NCI-H526 (cell line): ENCODE measurements around the gene MYO1E.
"Not testable (repeated sequence)": the region's sequence is repeated elsewhere in the genome, so short reads cannot be mapped to it uniquely, and the experiment has no call there.

Experiments
- DNase-seq, 2 experiments: peaks; one replicate each; lab custom pipeline; 2025; lab: John Stamatoyannopoulos, UW

MYO1E gene

DNA sequence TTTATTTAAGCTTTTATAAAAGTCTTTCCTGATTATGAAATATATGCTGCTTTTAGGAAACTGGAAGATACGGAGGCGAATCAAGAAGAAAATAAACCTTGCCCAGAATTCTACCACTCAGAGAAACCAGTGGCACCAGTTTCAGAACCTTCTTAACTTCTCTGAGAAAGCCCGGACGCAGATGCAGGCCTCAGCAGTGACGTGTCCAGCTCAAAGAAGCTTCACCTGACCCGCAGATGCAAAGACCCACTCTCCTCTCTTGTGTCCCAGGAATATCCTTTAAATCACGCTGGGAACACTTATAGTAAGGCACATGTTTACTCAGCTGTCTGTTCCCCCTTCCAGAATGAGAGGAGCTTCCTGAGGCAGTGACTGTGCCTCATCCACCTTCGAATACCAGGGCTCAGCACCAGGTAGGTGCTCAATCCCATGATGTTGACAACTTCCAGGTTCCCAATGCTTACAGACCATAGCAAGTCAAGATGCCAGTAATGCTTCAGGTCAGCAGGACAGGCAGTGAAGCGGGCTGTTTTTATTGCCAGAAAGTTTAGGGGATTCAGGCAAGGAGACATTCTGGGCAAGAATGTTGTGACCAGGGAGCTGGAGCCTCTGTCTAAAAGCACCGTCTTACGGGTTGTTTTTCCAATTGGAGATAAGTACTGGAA lies 205.9 kb downstream of the MYO1E start:
- no peak for DNase-seq

- no peak for DNase-seq
These were observed 206.5 kb downstream of the MYO1E start for GRCh38 chr15:59166166-59166565.

DNA sequence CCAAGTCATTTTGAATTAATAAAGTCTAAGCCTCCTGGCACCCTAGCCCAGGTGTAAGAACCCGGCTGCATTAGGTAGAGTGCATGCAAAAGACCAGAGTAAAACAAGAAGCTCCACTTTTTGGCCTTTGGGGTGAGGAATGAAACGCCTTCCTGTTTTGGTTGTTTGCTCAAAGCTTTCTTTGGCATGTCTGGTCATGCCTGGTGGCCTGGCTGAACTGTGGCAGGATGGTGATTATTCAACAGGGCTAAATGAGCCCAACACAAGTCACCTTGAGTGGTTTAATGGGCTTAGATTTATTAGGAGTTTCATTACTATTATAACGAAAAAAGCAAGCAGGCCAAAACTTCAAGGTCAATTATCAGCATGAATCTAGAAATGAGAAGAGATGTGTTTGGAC lies 206.9 kb downstream of the MYO1E start:
- DNase-seq = peak; percentile 71 to 76

DNA sequence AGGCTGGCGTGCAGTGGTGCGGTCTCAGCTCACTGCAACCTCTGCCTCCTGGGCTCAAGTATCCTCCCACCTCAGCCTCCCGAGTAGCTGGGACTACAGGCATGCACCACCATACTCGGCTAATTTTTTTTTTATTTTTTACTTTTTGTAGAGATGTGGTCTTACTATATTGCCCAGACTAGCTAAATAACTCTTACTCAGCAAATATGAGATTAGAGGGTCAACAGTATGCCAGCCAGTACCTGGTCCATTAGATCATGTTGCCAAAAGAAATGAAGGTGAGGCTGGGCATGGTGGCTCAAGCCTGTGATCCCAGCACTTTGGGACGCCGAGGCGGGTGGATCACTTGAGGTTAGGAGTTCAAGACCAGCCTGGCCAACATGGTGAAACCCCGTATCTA lies 210.6 kb downstream of the MYO1E start:
- DNase-seq = not testable (repeated sequence)

DNA sequence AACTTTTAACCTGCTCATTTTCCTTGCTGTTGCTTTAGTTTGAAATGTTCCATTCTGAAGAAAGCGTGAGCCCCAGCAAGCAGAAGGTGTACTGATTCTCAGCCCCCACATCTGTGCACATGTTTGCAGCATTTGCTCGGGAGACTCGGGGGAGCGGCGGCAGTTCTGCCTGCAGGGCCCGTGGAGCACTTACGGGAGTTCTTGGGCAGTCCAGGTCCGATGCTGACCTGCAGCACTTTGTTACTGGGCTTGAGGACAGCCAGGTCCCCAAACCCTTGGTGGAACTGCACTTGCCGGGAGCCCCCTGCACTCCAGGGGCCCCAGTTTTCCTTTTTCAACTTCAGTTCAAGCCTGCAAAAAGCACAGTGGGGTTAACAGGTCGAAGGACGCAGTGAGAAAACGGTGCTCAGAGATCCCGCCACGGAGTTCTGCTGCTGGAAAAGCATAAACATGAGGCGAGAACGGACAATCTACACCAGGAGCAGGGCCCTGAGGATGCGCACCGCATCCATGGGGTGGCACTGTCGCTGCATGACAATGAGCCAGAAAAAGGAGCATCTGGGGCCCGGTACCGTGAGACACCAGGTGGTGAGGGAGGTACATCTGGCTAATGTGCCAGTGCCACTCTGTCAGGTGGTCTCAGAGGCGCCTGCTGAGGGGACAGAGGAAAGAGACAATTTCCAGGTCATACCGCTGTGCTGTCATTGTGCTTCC lies 211.6 kb downstream of the MYO1E start:
- DNase-seq = peak; percentile 71 to 90

DNA sequence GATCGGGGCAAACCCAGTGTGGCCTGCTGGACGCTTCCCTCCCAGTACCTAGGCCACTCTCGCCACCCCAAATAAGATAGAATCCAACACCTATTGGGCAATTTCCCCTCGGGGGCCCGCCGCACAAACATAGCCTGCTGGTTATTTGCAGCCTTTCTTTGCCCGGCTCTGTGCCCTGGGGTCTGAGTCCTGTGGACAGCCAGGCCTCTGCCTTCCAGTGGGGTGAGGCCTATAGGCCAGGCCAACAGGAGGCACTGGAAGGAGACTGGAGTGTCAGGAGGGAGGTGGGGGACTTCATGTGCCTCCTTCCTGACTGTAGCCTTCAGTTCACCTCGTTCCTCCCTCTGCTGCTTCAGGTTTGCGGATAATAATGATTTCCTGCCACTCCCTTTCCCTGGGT lies 213.5 kb downstream of the MYO1E start:
- DNase-seq = no peak

- peak; percentile 46 to 69 for DNase-seq
These were observed 214.0 kb downstream of the MYO1E start for GRCh38 chr15:59158701-59159034.

DNA sequence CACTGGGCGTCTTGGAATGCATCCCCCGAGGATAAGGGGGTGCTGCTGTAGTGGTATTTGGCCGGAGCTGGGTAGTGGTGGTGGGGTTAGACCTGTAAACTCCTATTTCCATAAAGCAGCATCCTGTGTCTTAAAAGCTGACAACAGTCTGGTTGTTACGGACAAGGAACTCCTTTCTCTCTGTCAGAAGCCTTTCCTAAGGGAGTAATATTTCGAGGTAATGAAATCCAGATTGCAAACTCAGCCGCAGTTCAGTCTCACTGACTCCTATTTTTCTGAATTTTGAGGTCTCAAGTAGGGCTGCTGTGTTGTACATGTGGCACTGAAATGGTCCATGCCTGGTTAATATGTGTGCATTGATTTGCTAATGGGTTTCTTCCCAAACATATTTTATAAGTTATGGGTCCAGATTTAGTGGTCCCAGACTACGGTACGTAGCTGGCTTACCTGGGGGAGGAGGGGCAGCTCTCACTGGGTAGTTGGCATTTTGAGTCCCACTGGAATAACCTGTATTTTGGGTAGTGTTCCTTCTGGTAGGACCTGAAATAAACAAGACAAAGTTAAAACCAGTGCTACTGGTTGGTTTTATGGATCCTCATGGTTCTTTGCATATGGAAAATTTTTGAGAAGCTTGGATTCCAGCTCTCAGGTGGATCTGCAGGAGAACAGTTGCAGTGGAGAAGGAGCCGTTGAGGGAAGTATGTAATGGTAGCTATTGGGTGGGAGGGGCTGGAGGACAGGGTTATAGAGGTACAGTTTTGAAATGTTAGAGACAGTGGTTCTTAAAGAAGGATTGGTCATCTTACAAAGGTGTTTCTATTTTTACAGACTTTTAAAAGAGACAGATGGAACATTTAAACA lies 214.6 kb downstream of the MYO1E start:
- peak; percentile 46 to 69 for DNase-seq

DNA sequence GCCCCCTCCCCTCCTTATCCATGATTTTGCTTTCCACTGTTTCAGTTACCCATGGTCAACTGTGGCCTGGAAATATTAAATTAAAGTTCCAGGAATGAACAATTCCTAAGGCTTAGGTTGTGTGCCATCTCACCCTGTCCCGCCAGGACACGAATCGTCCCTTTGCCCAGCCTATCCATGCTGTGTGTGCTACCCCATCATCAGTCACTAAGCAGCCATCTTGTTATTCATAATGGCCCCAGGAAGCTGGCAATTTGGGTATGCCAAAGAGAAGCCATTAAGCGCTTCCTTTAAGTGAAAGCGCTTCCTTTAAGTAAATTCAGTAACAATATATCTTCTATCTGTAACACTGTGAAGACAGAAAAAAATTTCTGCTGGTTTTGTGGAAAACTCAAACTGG lies 215.3 kb downstream of the MYO1E start:
- no peak for DNase-seq

- no peak for DNase-seq
These were observed 217.2 kb downstream of the MYO1E start for GRCh38 chr15:59155431-59155830.

DNA sequence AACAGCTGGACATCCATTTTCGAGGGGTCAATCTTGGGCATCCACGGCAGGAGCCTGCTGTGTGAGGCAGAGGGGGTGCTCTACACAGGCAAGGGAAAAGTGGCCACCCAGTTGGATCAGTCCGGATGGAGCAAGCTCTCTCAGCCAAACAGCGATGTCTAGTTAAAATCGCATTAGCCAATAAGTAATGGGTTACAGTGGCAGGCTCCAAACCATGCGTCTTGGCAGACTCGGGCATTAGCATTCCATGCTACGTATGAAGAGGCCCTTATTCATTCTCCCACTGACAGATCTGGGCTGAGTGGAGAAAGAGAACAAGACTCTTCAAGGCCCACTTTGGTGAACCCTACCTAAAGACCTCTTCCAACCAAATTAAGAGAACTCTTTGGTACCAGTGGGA lies 218.4 kb downstream of the MYO1E start:
- DNase-seq = no peak

- DNase-seq = no peak
These were observed 219.2 kb downstream of the MYO1E start for GRCh38 chr15:59153466-59153865.

- DNase-seq = no peak
These were observed 219.8 kb downstream of the MYO1E start for GRCh38 chr15:59152694-59153450.

- DNase-seq = no peak
These were observed 222.5 kb downstream of the MYO1E start for GRCh38 chr15:59150185-59150584.

DNA sequence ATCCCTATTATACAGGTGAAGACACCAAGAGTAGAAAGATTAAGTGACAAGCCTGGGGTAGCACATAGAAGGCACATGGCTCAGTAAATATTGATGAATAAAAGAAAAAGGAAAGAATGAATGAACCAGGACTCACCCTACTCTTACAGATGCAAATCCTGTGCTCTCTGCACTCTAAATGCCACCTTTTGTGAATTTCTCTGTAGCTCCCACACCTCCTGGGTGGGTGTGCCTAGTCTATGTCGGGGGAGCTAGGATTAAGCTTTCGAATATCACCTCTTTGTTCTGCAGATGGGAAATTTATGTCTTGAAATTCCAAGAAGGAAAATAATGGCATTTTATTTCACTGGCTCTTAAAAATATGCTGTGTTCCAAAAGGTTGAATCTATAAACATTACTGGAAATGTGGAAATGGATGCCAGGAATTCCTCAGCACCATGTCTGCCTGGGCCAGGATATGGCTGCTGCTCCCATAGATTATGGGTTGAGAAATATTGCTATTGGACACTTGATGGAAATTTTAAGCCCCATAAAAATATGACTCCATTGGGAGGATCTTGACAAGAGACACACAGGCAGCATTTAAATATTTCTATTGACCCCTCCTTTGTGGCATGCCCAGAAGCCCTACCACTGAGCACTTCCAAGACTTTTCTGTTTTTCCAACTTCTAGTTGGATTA lies 224.4 kb downstream of the MYO1E start:
- DNase-seq = no peak

- no peak for DNase-seq
These were observed 225.0 kb downstream of the MYO1E start for GRCh38 chr15:59147666-59148065.

- peak; percentile 4 to 22 for DNase-seq
These were observed 228.1 kb downstream of the MYO1E start for GRCh38 chr15:59144594-59144993.

- DNase-seq = no peak
These were observed 229.4 kb downstream of the MYO1E start for GRCh38 chr15:59143281-59143680.

DNA sequence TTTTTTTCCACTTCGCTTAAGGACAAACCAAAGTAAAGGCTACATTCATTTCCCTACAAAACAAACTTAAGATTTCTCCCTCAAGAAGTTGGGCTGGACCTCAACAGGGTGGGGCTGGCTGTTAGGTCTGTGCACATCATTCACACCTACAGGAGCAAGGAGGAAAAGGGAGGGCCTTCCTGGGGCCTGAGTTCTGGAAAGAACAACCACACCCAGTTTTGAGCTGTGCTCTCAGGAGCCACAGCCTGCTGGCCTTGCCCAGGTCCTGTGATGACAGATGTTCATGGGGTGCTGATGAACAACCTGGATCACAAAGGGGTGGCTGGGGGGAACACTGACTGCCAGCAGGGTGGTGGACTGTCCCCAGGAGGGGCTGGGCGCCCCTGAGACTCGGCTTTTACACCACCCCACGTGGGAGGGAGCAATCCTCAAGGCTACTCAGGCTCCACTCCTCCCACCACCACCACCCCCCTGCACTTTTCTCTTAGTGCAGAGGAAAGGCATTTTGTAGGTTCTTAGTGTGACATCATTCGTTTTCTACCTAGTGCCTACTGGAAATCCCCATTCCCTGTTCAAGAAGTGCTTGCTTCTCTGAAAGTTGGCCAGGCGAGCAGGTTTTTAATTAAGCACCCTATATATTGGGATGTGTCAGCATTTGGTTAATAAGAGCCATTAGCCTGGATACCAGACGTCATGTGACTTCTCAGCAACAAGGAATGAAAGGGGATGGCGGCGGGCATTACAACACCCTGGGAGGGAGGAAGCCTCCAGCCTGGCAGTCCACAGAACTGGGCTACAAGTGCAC lies 232.0 kb downstream of the MYO1E start:
- no peak for DNase-seq

DNA sequence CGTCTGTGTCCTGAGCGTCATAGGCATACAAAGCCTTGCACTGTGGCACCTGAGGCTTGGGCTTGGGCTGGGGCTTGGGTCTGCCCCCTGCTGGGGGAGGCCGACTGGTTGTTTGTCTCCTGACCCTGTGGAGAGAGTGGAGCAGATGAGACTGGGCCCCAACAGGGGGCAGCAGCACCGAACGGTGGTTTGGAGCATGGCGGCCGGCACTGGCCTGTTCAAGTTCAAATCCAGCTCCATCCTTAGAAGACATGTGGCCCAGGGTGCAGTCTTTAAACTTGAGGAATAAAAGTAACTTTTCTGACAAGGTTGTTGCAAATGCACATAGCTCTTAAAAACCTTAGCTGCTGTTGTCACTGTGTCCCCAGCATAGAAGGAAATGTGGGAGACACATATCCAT lies 234.4 kb downstream of the MYO1E start:
- DNase-seq = peak; percentile 9 to 69

- no peak for DNase-seq
These were observed 235.1 kb downstream of the MYO1E start for GRCh38 chr15:59137566-59137965.
